Measurements from ENCODE around the gene MRPL33.

Gene MRPL33

GRCh38 chr2:27771548-27772335, at the start of gene MRPL33:
TSS of gene MRPL33 (plus strand) at chr2:27771719. CDS start at chr2:27771778, 59 bp downstream.
- peak within 1 kb of the TSS; percentile 98 for H3K4me3 ChIP-seq (ENCODE audit: low read depth, low read length)
- peak within 1 kb of the TSS; percentile 84 for H3K27ac ChIP-seq (ENCODE audit: low read depth, low read length)
- peaks cover 8% of the 10 kb centered on the region for H3K4me1 ChIP-seq (ENCODE audit: control insufficient read depth, insufficient read depth, low read length)
- peak within 1 kb of the TSS; percentile 84 for H3K9ac ChIP-seq (ENCODE audit: low read depth, low read length)
- no peaks in the 10 kb centered on the region for H3K27me3 ChIP-seq (ENCODE audit: control insufficient read depth, insufficient read depth, low read length)
- peaks cover 11% of the 10 kb centered on the region for H3K36me3 ChIP-seq (ENCODE audit: control insufficient read depth, insufficient read depth, low read length)
- H3K9me3 ChIP-seq (ENCODE audit: control insufficient read depth, insufficient read depth, low read length), result no peaks in the 10 kb centered on the region

GRCh38 chr2:27721884-27722485, 49.5 kb upstream of the MRPL33 start:
- Histone ChIP-seq H3K4me3 (ENCODE audit: low read depth, low read length) (no peak overlapping the region), H3K27me3 (ENCODE audit: control insufficient read depth, insufficient read depth, low read length) (peaks cover 4% of the 10 kb centered on the region; the same call in 1 of the 2 replicates), H3K4me1 (ENCODE audit: control insufficient read depth, insufficient read depth, low read length) (peaks cover 26% of the 10 kb centered on the region), H3K9ac (ENCODE audit: low read depth, low read length) (no peak overlapping the region), H3K36me3 (ENCODE audit: control insufficient read depth, insufficient read depth, low read length) (no peaks in the 10 kb centered on the region), H3K9me3 (ENCODE audit: control insufficient read depth, insufficient read depth, low read length) (no peaks in the 10 kb centered on the region), H3K27ac (ENCODE audit: low read depth, low read length) (no peak overlapping the region)

GRCh38 chr2:27723372-27724144, 48.0 kb upstream of the MRPL33 start:
- H3K27me3 ChIP-seq (ENCODE audit: control insufficient read depth, insufficient read depth, low read length), result no peaks in the 10 kb centered on the region
- peak overlapping the region; percentile 66 for H3K27ac ChIP-seq (ENCODE audit: low read depth, low read length)
- H3K4me3 ChIP-seq (ENCODE audit: low read depth, low read length), result no peak overlapping the region
- H3K9me3 ChIP-seq (ENCODE audit: control insufficient read depth, insufficient read depth, low read length), result no peaks in the 10 kb centered on the region
- no peak overlapping the region for H3K9ac ChIP-seq (ENCODE audit: low read depth, low read length)
- H3K4me1 ChIP-seq (ENCODE audit: control insufficient read depth, insufficient read depth, low read length), result peaks cover 24% of the 10 kb centered on the region
- no peaks in the 10 kb centered on the region for H3K36me3 ChIP-seq (ENCODE audit: control insufficient read depth, insufficient read depth, low read length)

GRCh38 chr2:27724191-27724590, 47.3 kb upstream of the MRPL33 start:
- Histone ChIP-seq H3K9ac (ENCODE audit: low read depth, low read length) (no peak overlapping the region), H3K27ac (ENCODE audit: low read depth, low read length) (peak overlapping the region; percentile 66)

GRCh38 chr2:27724905-27725701, 46.4 kb upstream of the MRPL33 start:
- H3K9ac ChIP-seq (ENCODE audit: low read depth, low read length), result no peak overlapping the region

More at GRCh38 chr2:27724191-27724590, 47.3 kb upstream of the MRPL33 start:
- Histone ChIP-seq H3K27me3 (ENCODE audit: control insufficient read depth, insufficient read depth, low read length) (no peaks in the 10 kb centered on the region), H3K9me3 (ENCODE audit: control insufficient read depth, insufficient read depth, low read length) (no peaks in the 10 kb centered on the region), H3K36me3 (ENCODE audit: control insufficient read depth, insufficient read depth, low read length) (no peaks in the 10 kb centered on the region), H3K4me1 (ENCODE audit: control insufficient read depth, insufficient read depth, low read length) (peaks cover 24% of the 10 kb centered on the region), H3K4me3 (ENCODE audit: low read depth, low read length) (no peak overlapping the region)

GRCh38 chr2:27727257-27727656, 44.3 kb upstream of the MRPL33 start:
- Histone ChIP-seq H3K9ac (ENCODE audit: low read depth, low read length) (no peak overlapping the region), H3K9me3 (ENCODE audit: control insufficient read depth, insufficient read depth, low read length) (no peaks in the 10 kb centered on the region), H3K27ac (ENCODE audit: low read depth, low read length) (no peak overlapping the region), H3K36me3 (ENCODE audit: control insufficient read depth, insufficient read depth, low read length) (no peaks in the 10 kb centered on the region), H3K27me3 (ENCODE audit: control insufficient read depth, insufficient read depth, low read length) (no peaks in the 10 kb centered on the region), H3K4me1 (ENCODE audit: control insufficient read depth, insufficient read depth, low read length) (peaks cover 24% of the 10 kb centered on the region), H3K4me3 (ENCODE audit: low read depth, low read length) (no peak overlapping the region)

More at GRCh38 chr2:27724905-27725701, 46.4 kb upstream of the MRPL33 start:
- H3K27ac ChIP-seq (ENCODE audit: low read depth, low read length), result peak overlapping the region; percentile 62
- peaks cover 24% of the 10 kb centered on the region for H3K4me1 ChIP-seq (ENCODE audit: control insufficient read depth, insufficient read depth, low read length)
- H3K27me3 ChIP-seq (ENCODE audit: control insufficient read depth, insufficient read depth, low read length), result no peaks in the 10 kb centered on the region
- H3K9me3 ChIP-seq (ENCODE audit: control insufficient read depth, insufficient read depth, low read length), result no peaks in the 10 kb centered on the region
- H3K4me3 ChIP-seq (ENCODE audit: low read depth, low read length), result no peak overlapping the region
- H3K36me3 ChIP-seq (ENCODE audit: control insufficient read depth, insufficient read depth, low read length), result no peaks in the 10 kb centered on the region

- Histone ChIP-seq H3K4me1 (ENCODE audit: control insufficient read depth, insufficient read depth, low read length) (peaks cover 24% of the 10 kb centered on the region), H3K36me3 (ENCODE audit: control insufficient read depth, insufficient read depth, low read length) (no peaks in the 10 kb centered on the region), H3K4me3 (ENCODE audit: low read depth, low read length) (no peak overlapping the region), H3K9ac (ENCODE audit: low read depth, low read length) (no peak overlapping the region), H3K27me3 (ENCODE audit: control insufficient read depth, insufficient read depth, low read length) (no peaks in the 10 kb centered on the region), H3K27ac (ENCODE audit: low read depth, low read length) (no peak overlapping the region), H3K9me3 (ENCODE audit: control insufficient read depth, insufficient read depth, low read length) (no peaks in the 10 kb centered on the region)
These were observed 43.2 kb upstream of the MRPL33 start for GRCh38 chr2:27728081-27728858.

GRCh38 chr2:27729198-27729597, 42.3 kb upstream of the MRPL33 start:
- H3K27me3 ChIP-seq (ENCODE audit: control insufficient read depth, insufficient read depth, low read length), result peaks cover under 1% of the 10 kb centered on the region; the same call in 1 of the 2 replicates
- H3K36me3 ChIP-seq (ENCODE audit: control insufficient read depth, insufficient read depth, low read length), result no peaks in the 10 kb centered on the region
- no peaks in the 10 kb centered on the region for H3K9me3 ChIP-seq (ENCODE audit: control insufficient read depth, insufficient read depth, low read length)
- no peak overlapping the region for H3K9ac ChIP-seq (ENCODE audit: low read depth, low read length)
- H3K4me1 ChIP-seq (ENCODE audit: control insufficient read depth, insufficient read depth, low read length), result peaks cover 15% of the 10 kb centered on the region
- H3K4me3 ChIP-seq (ENCODE audit: low read depth, low read length), result no peak overlapping the region
- no peak overlapping the region for H3K27ac ChIP-seq (ENCODE audit: low read depth, low read length)

GRCh38 chr2:27729614-27730013, 41.9 kb upstream of the MRPL33 start:
- Histone ChIP-seq H3K4me1 (ENCODE audit: control insufficient read depth, insufficient read depth, low read length) (peaks cover 12% of the 10 kb centered on the region), H3K4me3 (ENCODE audit: low read depth, low read length) (no peak overlapping the region), H3K27me3 (ENCODE audit: control insufficient read depth, insufficient read depth, low read length) (peaks cover 5% of the 10 kb centered on the region; the same call in 1 of the 2 replicates), H3K9ac (ENCODE audit: low read depth, low read length) (no peak overlapping the region), H3K27ac (ENCODE audit: low read depth, low read length) (no peak overlapping the region), H3K9me3 (ENCODE audit: control insufficient read depth, insufficient read depth, low read length) (no peaks in the 10 kb centered on the region), H3K36me3 (ENCODE audit: control insufficient read depth, insufficient read depth, low read length) (no peaks in the 10 kb centered on the region)

GRCh38 chr2:27730261-27730662, 41.3 kb upstream of the MRPL33 start:
- Histone ChIP-seq H3K36me3 (ENCODE audit: control insufficient read depth, insufficient read depth, low read length) (no peaks in the 10 kb centered on the region), H3K9ac (ENCODE audit: low read depth, low read length) (no peak overlapping the region), H3K27ac (ENCODE audit: low read depth, low read length) (no peak overlapping the region), H3K9me3 (ENCODE audit: control insufficient read depth, insufficient read depth, low read length) (no peaks in the 10 kb centered on the region), H3K4me1 (ENCODE audit: control insufficient read depth, insufficient read depth, low read length) (peaks cover 11% of the 10 kb centered on the region), H3K27me3 (ENCODE audit: control insufficient read depth, insufficient read depth, low read length) (peaks cover 7% of the 10 kb centered on the region; the same call in 1 of the 2 replicates), H3K4me3 (ENCODE audit: low read depth, low read length) (no peak overlapping the region)

Data from HUES48 (cell line).